Activated CD4-positive, alpha-beta T cell treated with anti-CD3 and anti-CD28 coated beads for 36 hours (primary cell): ENCODE results near the gene BCAP31. TPM values are rescaled to one million over a fixed set of nuclear protein-coding genes. Genes with fewer than 3 reads are reported as not detected.

Experiments
- ATAC-seq: fragments of 200-7000 bp; cut with Tn5 transposase; one replicate; pipeline ENCODE4 v1.10.0; 2021; ENCODE audit warnings: mild to moderate bottlenecking, moderate library complexity
- CTCF ChIA-PET: fragments of 350-600 bp; sonication (Branson Sonifier 250); formaldehyde crosslinking; loops from one replicate; lab custom pipeline; 2021; ENCODE audit warnings: antibody characterized with exemption; lab: Charles Lee
- POLR2A ChIA-PET: fragments of 350-600 bp; sonication (Branson Sonifier 250); formaldehyde crosslinking; loops from one replicate; lab custom pipeline; 2021; ENCODE audit warnings: antibody characterized with exemption, inconsistent platforms; lab: Charles Lee
- DNase-seq: peaks from one replicate; pipeline ENCODE4 v3.0.0-alpha.2; 2020
- H3K27ac Mint-ChIP-seq: one replicate; pipeline ENCODE4 v1.8.0; 2021; ENCODE audit warnings: mixed read lengths
- H3K27me3 Mint-ChIP-seq: one replicate; pipeline ENCODE4 v1.8.0; 2021; ENCODE audit warnings: mixed read lengths
- H3K36me3 Mint-ChIP-seq: one replicate; pipeline ENCODE4 v1.8.0; 2021; ENCODE audit warnings: low read depth, mixed read lengths
- H3K4me1 Mint-ChIP-seq: one replicate; pipeline ENCODE4 v1.8.0; 2021; ENCODE audit warnings: mixed read lengths
- H3K4me3 Mint-ChIP-seq: one replicate; pipeline ENCODE4 v1.8.0; 2021; ENCODE audit warnings: mild to moderate bottlenecking, moderate library complexity, mixed read lengths
- H3K9me3 Mint-ChIP-seq: one replicate; pipeline ENCODE4 v1.8.0; 2021; ENCODE audit warnings: low read depth, mixed read lengths
- intact Hi-C, 2 experiments: fragments of 100-400 bp; cut with DNase I in 1 of 2; cut with micrococcal nuclease in 1 of 2; formaldehyde crosslinking; loops; one replicate each; pipeline versions ENCODE4 v1.14.2 to v1.15.1; 2022 to 2024; cut with DNase I, micrococcal nuclease
- total RNA-seq, 2 experiments: library from RNA; stranded (reverse); gene quantifications; one replicate each; pipeline ENCODE4 v1.2.3, GENCODE V29; 2021

The BCAP31 gene
- total RNA-seq = 100 to 1,000 TPM in 1 of 2 experiments, 10 to 100 TPM in 1; 78.0 to 106 TPM

DNA sequence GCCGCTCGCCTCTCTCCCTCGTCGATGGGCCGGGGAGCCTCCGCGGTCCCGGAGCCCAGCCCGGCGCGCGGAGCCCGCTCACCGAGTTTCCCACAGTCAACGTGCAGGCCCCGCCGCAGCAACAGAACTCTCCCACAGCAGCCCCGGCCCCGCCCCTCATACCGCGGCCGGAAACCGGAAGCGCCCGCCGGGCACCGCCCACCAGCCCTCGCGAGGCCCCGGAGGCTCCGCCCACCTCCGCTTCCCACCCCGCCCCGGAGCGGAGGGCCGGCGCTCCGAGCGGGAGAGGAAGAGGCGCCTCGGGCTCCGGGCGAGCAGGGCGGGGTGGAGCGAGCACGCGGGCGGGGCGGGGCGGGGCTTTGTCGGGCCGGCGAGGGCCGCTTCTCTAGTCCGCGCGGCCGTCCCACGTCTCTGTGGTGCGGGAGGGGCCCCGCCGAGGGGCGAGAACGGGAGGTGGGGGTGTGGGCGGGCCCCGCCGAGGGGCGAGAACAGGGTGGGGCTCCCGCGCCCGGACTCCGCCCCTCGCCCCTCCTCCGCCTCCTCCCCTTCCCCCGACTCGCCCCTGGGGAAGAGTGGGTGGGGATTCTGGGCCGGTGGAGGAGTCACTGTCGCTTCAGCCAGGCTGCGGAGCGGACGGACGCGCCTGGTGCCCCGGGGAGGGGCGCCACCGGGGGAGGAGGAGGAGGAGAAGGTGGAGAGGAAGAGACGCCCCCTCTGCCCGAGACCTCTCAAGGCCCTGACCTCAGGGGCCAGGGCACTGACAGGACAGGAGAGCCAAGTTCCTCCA is at the start of gene BCAP31, which contains the start of gene ABCD1:
Gene BCAP31, minus strand, starts transcription at position 136 of the 787 bp plus-strand sequence. CDS start 1,143 bp downstream, outside the sequence.
Gene ABCD1, plus strand, starts transcription at position 605 of the 787 bp plus-strand sequence. CDS start 411 bp downstream, outside the sequence.
- intact Hi-C loops = loop anchor here (1.0 to 10.0 kb wide), 12 partner anchors 70 to 823 kb away; partner anchors contain the start of genes HAUS7 (in 2 of the 2), IDH3G (in 2 of the 2), SSR4 (in 2 of the 2) and CCNQ (in 1 of the 2)
- Mint-ChIP-seq H3K27ac (peak within 1 kb of the TSS; percentile 87), H3K9me3 (no peaks in the 10 kb centered on the region), H3K27me3 (no peaks in the 10 kb centered on the region), H3K4me3 (peak within 1 kb of the TSS; percentile 89), H3K4me1 (peaks cover 20% of the 10 kb centered on the region), H3K36me3 (peaks cover 16% of the 10 kb centered on the region)
- POLR2A ChIA-PET = no interaction called here
- ATAC-seq = peak; percentile 84
- peak; percentile 93 for DNase-seq
- CTCF ChIA-PET = interaction anchor here (0.6 kb wide), 1 partner anchor 209 kb away, joined by 3 read pairs; no protein-coding TSS in a partner anchor

DNA sequence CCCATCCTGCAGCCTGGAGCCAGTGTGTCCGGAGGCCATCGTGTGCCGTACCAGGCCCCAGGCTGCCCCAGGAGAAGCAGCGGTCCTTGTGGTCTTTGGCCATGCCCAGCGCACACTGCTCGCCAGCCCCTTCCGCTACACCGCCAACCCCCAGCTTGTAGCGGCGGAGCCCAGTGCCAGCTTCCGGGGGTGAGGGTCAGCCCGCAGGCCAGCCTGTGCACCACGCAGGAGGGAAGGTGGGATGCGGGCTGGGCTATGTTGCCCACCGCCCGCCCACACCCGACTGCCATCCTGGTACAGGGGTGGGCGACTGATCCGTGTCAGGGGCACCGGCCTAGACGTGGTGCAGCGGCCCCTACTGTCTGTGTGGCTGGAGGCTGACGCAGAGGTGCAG is 49.0 kb upstream of the BCAP31 start:
- peak; percentile 1 for DNase-seq
- H3K27ac Mint-ChIP-seq = no peak overlapping the region
- no peaks in the 10 kb centered on the region for H3K4me1 Mint-ChIP-seq
- no peak for ATAC-seq
- H3K36me3 Mint-ChIP-seq = no peaks in the 10 kb centered on the region
- ChIA-PET POLR2A (no interaction called here), CTCF (no interaction called here)
- H3K9me3 Mint-ChIP-seq = no peaks in the 10 kb centered on the region
- H3K4me3 Mint-ChIP-seq = no peak overlapping the region
- intact Hi-C loops = no loop called here
- no peaks in the 10 kb centered on the region for H3K27me3 Mint-ChIP-seq

DNA sequence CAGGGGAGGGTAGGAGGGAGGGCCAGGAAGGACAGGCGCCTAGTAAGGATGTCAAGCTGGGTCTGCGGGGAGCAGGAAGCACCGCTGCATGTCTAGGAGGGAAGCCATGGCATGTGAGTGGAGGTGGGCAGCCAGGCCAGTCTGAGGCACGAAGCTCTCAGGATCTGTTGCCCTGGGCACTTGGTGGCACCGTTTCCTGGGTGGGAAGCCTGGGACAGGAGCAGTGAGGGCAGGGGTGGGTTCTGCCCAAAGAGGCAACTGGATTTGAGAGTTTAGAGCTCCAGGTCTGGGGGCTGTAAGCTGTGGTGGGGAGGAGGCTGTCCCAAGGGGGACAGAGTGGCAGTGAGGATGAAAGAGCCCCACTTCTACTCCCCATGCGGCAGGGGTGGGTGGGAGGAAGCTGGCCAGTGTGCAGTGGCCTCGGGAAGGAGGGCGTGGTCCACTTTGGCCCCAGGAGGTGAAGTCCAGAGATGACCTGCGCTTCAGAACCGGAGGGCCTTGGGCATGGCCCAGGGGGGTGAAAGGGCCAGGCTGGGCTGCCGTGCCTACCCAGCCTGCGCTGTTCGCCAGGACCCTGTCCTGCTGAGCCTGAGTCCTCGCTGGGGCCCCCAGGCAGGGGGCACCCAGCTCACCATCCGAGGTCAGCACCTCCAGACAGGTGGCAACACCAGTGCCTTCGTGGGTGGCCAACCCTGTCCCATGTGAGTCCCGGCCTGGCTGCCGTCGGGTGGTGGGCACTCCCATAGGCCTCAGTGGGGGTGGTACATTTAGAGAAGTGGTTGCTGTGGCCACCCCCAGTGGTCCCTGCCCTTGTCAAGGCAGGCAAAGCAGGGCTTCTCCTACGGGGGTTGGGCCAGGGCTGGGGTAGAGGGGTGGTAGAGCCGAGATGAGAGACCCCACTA is 48.4 kb upstream of the BCAP31 start:
- ATAC-seq (no peak), DNase-seq (no peak)
- CTCF ChIA-PET = no interaction called here
- Mint-ChIP-seq H3K27ac (no peak overlapping the region), H3K36me3 (no peaks in the 10 kb centered on the region), H3K4me3 (no peak overlapping the region), H3K4me1 (no peaks in the 10 kb centered on the region), H3K9me3 (no peaks in the 10 kb centered on the region), H3K27me3 (no peaks in the 10 kb centered on the region)
- intact Hi-C loops = no loop called here
- POLR2A ChIA-PET = no interaction called here

DNA sequence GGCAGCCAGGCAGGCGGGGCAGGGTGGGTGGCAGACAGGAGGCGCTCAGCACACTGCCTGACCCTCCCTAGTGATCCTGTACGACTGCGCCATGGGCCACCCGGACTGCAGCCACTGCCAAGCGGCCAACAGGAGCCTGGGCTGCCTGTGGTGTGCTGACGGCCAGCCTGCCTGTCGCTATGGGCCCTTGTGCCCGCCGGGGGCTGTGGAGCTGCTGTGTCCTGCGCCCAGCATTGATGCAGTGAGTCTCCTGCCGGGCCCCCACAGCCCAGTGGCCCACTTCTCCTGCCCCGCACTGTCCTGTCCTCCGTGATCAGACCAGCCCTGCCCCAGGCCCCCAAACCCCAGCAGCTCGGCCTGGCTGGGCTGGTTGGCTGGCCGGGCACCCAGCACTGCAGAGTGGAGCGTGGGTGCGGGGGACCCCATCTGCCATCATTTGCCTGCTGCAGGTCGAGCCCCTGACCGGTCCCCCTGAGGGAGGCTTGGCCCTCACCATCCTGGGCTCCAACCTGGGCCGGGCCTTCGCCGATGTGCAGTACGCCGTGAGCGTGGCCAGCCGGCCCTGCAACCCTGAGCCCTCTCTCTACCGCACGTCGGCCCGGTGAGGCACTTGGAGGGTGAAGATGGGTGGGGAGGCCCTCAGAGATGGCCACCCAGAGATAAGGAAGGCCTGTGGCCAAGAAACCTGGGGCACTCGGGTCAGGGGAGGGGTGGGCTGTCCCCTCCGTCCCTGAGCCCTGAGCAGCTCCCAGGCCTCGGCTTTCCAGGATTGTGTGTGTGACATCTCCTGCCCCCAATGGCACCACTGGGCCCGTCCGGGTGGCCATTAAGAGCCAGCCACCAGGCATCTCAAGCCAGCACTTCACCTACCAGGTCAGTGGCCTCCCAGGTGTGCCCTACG is 47.5 kb upstream of the BCAP31 start:
- H3K27ac Mint-ChIP-seq = no peak overlapping the region
- CTCF ChIA-PET = no interaction called here
- intact Hi-C loops = no loop called here
- no peaks in the 10 kb centered on the region for H3K9me3 Mint-ChIP-seq
- H3K4me1 Mint-ChIP-seq = peaks cover 2% of the 10 kb centered on the region
- no peak overlapping the region for H3K4me3 Mint-ChIP-seq
- ATAC-seq (no peak), DNase-seq (no peak)
- POLR2A ChIA-PET = no interaction called here
- no peaks in the 10 kb centered on the region for H3K27me3 Mint-ChIP-seq
- no peaks in the 10 kb centered on the region for H3K36me3 Mint-ChIP-seq

DNA sequence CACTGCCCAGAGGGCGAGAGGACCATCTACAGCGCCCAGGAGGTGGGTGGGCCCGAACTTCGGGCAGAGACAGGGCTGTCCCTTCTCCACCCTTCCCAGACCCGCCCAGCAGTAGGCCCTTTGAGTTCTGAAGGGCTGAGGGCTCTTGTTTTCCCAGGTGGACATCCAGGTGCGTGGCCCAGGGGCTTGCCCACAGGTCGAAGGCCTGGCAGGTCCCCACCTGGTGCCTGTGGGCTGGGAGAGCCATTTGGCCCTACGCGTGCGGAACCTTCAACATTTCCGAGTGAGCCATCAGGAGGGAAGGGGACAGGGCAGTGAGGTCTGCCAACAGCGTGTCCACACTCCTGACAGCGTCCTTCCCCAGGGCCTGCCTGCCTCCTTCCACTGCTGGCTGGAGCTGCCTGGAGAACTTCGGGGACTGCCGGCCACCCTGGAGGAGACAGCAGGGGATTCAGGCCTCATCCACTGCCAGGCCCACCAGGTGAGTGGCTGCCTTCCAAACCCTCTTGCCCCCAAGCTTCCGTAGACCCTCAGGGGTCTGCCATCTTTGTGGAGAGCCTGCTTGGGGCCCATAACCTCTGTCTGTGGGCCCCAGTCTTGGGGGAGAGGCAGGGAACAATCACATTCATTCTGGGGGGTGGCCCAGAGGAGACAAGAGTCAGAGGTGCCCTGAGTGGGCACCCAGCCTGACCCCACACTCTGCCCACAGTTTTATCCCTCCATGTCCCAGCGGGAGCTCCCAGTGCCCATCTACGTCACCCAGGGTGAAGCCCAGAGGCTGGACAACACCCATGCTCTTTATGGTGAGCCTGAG is 46.6 kb upstream of the BCAP31 start:
- H3K27ac Mint-ChIP-seq = no peak overlapping the region
- H3K4me1 Mint-ChIP-seq = peaks cover 6% of the 10 kb centered on the region
- no peaks in the 10 kb centered on the region for H3K27me3 Mint-ChIP-seq
- no peak for ATAC-seq
- H3K4me3 Mint-ChIP-seq = no peak overlapping the region
- H3K9me3 Mint-ChIP-seq = no peaks in the 10 kb centered on the region
- H3K36me3 Mint-ChIP-seq = no peaks in the 10 kb centered on the region
- intact Hi-C loops = no loop called here
- DNase-seq = no peak
- ChIA-PET POLR2A (no interaction called here), CTCF (no interaction called here)

DNA sequence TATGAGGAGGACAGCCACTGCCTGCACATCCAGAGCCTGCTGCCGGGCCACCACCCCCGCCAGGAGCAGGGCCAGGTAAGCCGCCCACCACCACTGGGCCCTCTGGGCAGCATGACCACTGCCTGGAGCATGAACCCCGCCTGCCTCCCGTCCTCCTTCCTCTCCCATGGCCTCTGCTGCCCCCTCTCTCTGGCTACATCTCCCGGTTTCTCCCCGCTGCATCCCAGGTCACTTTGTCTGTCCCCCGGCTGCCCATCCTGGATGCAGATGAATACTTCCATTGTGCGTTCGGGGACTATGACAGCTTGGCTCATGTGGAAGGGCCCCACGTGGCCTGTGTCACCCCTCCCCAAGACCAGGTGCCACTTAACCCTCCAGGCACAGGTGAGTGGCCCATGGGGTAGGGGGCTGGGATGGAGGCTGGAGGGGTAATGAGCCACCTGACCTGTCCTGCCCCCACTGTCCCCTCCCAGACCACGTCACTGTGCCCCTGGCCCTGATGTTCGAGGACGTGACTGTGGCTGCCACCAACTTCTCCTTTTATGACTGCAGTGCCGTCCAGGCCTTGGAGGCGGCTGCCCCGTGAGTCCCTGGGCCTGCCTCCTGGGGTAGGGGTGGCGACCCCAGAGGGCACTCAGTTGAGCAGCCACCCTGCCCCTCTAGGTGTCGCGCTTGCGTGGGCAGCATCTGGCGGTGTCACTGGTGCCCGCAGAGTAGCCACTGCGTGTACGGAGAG is 45.8 kb upstream of the BCAP31 start:
- POLR2A ChIA-PET = no interaction called here
- DNase-seq (no peak), ATAC-seq (no peak)
- H3K36me3 Mint-ChIP-seq = no peaks in the 10 kb centered on the region
- H3K27ac Mint-ChIP-seq = no peak overlapping the region
- no peaks in the 10 kb centered on the region for H3K9me3 Mint-ChIP-seq
- CTCF ChIA-PET = no interaction called here
- peaks cover 6% of the 10 kb centered on the region for H3K4me1 Mint-ChIP-seq
- H3K27me3 Mint-ChIP-seq = no peaks in the 10 kb centered on the region
- intact Hi-C loops = loop anchor here in 1 of 2 experiments (5.0 kb wide), 2 partner anchors 47 to 757 kb away; no protein-coding TSS in a partner anchor
- no peak overlapping the region for H3K4me3 Mint-ChIP-seq

DNA sequence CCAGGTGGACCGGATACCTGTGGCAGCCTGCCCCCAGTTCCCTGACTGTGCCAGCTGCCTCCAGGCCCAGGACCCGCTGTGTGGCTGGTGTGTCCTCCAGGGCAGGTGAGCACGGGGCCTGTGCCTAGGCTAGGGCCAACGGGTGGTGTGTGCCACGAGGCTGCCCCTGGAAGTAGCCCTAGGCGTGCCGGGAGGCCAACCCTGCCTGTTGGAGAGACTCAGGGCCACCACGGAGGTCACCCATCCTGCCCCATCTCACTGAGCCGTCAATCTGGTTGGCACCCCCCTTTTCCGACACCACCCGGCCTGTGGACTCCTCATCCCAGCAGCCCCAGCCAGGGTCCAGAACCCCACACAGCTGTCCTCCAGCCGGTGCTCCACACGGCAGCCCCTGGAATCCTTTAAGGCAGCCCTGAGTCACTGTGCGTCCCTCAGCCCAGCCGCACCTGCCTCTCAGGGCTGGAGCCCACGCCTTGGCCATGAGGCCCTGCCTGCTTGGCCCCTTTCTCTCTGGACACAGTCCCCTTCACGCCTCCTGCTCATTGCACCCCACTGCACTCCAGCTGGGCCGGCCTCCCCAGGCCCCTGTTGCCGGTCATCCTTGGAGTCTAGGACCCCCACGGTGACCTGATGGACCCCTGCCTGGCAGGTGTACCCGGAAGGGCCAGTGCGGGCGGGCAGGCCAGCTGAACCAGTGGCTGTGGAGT is 45.1 kb upstream of the BCAP31 start:
- Mint-ChIP-seq H3K36me3 (no peaks in the 10 kb centered on the region), H3K4me1 (peaks cover 6% of the 10 kb centered on the region), H3K9me3 (no peaks in the 10 kb centered on the region), H3K27me3 (no peaks in the 10 kb centered on the region), H3K27ac (no peak overlapping the region), H3K4me3 (no peak overlapping the region)
- ChIA-PET CTCF (interaction anchor here (1.3 kb wide), 1 partner anchor 155 kb away, joined by 3 read pairs; no protein-coding TSS in a partner anchor), POLR2A (no interaction called here)
- ATAC-seq (no peak), DNase-seq (no peak)
- intact Hi-C loops = loop anchor here in 1 of 2 experiments (5.0 kb wide), 2 partner anchors 48 to 758 kb away; no protein-coding TSS in a partner anchor

DNA sequence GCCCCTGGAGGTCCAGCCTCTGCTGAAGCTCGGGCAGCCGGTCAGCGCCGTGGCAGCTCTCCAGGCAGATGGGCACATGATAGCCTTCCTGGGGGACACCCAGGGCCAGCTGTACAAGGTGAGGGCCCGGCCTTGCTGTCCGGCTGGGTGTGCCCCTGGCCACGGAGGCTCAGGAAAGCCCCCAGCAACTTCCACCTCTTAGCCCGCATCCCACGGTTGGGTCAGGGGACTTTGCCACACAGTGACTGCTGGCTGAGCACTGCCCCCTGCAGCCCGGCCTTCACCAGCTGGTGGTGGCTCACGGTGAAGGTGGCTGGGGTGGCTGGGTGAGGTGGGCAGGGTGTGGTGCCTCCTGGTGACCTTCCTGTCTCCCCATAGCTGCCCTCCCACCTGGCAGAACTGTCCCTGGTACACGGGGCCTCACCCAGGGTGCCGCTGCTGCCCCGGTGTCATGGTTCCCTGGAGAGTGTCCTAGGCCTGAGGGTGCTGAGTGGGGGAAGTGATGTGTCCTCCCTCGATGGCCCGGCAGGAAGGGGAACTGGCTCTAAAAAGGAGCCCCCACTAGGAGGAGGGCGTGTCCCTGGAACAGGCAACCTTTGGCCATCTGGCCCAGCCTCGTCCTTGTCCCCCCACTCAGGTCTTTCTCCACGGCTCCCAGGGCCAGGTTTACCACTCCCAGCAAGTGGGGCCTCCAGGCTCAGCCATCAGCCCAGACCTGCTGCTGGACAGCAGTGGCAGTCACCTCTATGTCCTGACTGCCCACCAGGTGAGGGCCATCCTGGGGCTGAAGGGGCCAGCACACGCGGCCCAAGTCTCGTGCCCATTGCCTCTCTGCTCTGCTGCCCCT is 44.3 kb upstream of the BCAP31 start:
- Mint-ChIP-seq H3K27ac (no peak overlapping the region), H3K36me3 (no peaks in the 10 kb centered on the region), H3K9me3 (no peaks in the 10 kb centered on the region), H3K27me3 (no peaks in the 10 kb centered on the region), H3K4me3 (no peak overlapping the region), H3K4me1 (peaks cover 9% of the 10 kb centered on the region)
- ATAC-seq = no peak
- no peak for DNase-seq
- intact Hi-C loops = loop anchor here in 1 of 2 experiments (5.0 kb wide), 2 partner anchors 49 to 759 kb away; no protein-coding TSS in a partner anchor
- POLR2A ChIA-PET = no interaction called here
- CTCF ChIA-PET = interaction anchor here (1.3 kb wide), 1 partner anchor 156 kb away, joined by 3 read pairs; no protein-coding TSS in a partner anchor
